GM12873 (cell line): ENCODE data around the gene USP5.

Experiments
- TF ChIP-seq, protein P1 (sequence below): IDR thresholded peaks from 2 replicates; pipeline ENCODE4 v1.5.1; 2012; ENCODE audit warnings: low read depth, mild to moderate bottlenecking, moderate library complexity, low read length, control low read depth; ENCODE audit not compliant: insufficient read depth; ENCODE audit errors: missing control alignments

The USP5 gene

GRCh38 chr12:6894321-6894720, 42.4 kb downstream of the USP5 start:
- TF ChIP-seq, protein P1, sequence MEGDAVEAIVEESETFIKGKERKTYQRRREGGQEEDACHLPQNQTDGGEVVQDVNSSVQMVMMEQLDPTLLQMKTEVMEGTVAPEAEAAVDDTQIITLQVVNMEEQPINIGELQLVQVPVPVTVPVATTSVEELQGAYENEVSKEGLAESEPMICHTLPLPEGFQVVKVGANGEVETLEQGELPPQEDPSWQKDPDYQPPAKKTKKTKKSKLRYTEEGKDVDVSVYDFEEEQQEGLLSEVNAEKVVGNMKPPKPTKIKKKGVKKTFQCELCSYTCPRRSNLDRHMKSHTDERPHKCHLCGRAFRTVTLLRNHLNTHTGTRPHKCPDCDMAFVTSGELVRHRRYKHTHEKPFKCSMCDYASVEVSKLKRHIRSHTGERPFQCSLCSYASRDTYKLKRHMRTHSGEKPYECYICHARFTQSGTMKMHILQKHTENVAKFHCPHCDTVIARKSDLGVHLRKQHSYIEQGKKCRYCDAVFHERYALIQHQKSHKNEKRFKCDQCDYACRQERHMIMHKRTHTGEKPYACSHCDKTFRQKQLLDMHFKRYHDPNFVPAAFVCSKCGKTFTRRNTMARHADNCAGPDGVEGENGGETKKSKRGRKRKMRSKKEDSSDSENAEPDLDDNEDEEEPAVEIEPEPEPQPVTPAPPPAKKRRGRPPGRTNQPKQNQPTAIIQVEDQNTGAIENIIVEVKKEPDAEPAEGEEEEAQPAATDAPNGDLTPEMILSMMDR = no peak

- TF ChIP-seq, protein P1 = no peak
These were observed 45.0 kb downstream of the USP5 start for GRCh38 chr12:6896846-6897435.

DNA sequence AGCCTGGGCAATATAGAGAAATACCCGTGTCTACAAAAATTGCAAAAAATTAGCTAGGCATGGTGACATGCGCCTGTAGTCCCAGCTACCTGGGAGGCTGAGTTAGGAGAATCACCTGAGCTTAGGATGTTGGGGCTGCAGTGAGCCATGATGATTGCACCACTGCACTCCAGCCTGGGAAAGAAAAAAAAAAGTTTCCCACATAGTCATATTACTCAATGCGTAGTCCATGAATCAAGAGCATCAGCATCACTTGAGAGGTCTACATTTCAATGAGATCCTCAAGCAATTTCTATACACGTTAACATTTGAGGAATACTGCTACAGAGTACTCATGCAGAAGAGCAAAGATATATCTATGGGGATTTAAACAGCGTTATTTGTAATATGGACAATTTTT, 47.5 kb downstream of the USP5 start:
- TF ChIP-seq, protein P1 = no peak

GRCh38 chr12:6899837-6900519, 48.0 kb downstream of the USP5 start:
- TF ChIP-seq, protein P1 = no peak

DNA sequence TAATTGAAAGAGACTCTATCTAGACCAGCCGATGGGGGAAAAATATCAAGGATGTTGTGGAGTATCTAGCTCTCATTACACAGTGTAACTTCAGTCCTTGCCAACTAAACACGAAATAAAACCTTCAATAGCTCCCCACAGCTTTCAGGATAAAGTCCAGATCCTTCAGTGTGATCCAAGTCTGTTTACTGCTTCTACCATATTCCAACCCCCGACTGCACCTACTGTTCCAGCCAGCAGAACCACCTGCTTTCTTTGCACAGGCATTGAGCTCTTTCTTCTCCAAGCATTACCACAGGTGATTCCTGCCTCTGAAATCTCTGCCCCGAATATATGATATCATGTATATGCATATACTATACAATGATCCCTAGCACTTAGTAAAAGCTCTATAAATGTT, 50.5 kb downstream of the USP5 start:
- TF ChIP-seq, protein P1 = no peak

DNA sequence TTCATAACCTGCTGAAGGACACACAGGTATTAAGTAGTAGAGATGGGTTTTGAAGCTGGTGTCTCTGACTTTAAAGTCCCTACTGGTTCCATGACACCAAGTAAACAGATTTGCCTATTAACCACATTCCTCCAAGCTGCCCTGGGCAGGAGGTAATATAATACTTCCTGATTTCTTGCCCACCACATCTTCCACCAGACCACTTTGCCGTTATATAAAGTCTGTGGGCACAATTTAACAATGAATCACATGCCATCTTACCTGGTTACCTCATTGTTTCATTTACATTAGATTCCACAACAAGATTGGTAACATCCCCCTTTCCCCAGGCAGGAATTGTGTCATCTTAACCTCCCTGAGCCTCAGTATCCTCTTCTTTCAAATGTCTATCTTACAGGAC, 51.8 kb downstream of the USP5 start:
- TF ChIP-seq, protein P1 = no peak

DNA sequence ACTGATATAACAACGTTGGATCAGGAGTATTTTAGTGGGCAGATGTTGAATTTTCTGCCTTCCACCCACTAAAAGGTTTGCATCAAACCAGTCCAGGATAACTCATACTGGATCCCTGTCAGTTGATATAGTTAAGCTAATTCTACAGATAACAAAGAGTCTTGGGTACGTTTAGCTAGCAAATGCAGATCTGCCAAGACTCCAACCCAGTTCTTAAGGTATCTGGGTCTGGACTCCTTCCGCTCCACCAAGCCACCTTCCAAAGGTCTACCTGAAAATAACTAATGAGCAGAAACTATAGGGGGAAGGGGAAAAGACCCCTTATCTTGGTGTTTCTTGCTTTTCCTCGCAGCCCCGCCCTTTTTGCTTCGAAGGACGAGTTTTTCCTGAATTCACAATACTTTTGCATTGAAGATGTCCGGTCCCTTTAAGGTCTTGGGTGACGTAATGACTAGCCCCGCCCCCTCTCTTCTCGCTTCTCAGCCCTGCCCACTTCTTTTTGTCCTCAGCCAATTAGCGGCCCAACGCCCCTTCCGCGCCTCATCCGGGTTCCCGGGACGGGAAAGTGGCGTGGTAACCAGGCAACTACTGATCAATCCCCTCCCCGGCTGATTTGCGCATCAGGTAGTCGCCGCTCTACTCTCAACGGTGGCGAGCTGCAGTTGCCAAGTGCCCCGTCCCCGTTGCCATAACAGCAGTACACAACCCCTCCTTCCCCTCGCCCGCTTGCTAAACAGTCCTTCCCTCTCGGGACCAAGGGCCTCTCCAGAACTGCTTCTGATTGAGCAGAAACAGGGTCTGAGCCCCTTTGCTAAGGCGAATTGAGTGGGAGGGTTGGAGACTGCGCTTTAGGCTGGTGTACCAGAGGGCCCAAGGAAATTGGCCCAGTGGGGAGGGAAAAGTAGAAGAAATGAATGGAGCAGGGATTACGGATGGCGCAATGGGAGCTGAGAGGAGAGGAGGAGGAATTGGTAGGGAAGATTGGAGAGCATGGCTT, 52.6 kb downstream of the USP5 start, which contains the start of gene LRRC23:
LRRC23 (plus strand) TSS at position 543 of the 997 bp plus-strand sequence. CDS start 812 bp downstream, outside the sequence.
- TF ChIP-seq, protein P1 = no peak
